ENCODE data around the gene KLHDC4. TPM values are rescaled to one million over a fixed set of nuclear protein-coding genes. Genes with fewer than 3 reads are reported as not detected.

KLHDC4 gene
- total RNA-seq, 1 donor from 2014 or later = 43.4 TPM

DNA sequence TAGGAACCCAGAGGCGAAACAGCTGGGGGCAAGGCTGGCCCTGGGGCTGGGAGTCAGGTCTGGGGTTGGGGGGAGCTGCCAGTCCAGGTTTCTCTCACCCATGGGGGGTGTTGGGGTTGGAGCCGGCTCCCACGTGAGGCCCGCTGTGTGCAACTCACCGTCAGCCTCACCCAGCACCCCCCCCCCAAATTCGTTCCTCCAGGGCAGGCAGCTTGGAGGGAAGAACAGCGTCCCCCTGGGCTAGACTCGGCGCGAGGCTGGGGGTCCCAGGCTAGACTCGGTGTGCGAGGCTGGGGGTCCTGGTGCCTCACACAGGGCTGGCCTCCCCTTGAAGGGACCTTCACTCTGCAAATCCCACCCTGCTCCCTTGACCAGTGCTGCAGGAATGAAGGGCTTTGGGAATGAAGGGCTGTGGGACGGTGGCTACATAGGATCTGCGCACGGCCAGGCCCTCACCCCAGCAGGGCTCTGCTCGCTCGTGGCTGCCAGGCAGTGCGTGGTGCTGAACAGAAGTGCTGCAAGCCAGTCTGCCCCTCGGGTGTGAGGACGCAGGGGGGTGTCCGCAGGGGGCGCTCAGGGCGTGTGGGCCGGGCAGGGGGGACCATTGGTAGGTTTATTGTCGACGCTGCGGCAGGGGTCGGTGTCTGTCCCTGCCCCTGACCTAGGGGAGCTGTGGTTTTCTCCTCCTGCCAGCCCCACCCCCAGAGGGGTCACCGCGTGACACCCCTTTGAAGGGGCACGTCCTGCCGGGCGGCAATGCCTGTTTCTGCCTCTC, 74.7 kb downstream of the KLHDC4 start:
- DNase-seq (ENCODE audit: low spot score) = no peak
- H3K4me1 Mint-ChIP-seq (ENCODE audit: unreplicated experiment) = no peaks in the 10 kb centered on the region
- H3K27ac Mint-ChIP-seq (ENCODE audit: unreplicated experiment) = no peak overlapping the region
- no peaks in the 10 kb centered on the region for H3K36me3 Mint-ChIP-seq (ENCODE audit: low read depth, unreplicated experiment)
- TF ChIP-seq, protein P1, sequence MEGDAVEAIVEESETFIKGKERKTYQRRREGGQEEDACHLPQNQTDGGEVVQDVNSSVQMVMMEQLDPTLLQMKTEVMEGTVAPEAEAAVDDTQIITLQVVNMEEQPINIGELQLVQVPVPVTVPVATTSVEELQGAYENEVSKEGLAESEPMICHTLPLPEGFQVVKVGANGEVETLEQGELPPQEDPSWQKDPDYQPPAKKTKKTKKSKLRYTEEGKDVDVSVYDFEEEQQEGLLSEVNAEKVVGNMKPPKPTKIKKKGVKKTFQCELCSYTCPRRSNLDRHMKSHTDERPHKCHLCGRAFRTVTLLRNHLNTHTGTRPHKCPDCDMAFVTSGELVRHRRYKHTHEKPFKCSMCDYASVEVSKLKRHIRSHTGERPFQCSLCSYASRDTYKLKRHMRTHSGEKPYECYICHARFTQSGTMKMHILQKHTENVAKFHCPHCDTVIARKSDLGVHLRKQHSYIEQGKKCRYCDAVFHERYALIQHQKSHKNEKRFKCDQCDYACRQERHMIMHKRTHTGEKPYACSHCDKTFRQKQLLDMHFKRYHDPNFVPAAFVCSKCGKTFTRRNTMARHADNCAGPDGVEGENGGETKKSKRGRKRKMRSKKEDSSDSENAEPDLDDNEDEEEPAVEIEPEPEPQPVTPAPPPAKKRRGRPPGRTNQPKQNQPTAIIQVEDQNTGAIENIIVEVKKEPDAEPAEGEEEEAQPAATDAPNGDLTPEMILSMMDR (IDR thresholded peaks at IDR 0.05; ENCODE audit: unreplicated experiment) = no peak
- no peak overlapping the region for H3K4me3 Mint-ChIP-seq (ENCODE audit: unreplicated experiment)
- peaks cover 8% of the 10 kb centered on the region for H3K27me3 Mint-ChIP-seq (ENCODE audit: unreplicated experiment)
- H3K9me3 Mint-ChIP-seq (ENCODE audit: unreplicated experiment) = no peaks in the 10 kb centered on the region

DNA sequence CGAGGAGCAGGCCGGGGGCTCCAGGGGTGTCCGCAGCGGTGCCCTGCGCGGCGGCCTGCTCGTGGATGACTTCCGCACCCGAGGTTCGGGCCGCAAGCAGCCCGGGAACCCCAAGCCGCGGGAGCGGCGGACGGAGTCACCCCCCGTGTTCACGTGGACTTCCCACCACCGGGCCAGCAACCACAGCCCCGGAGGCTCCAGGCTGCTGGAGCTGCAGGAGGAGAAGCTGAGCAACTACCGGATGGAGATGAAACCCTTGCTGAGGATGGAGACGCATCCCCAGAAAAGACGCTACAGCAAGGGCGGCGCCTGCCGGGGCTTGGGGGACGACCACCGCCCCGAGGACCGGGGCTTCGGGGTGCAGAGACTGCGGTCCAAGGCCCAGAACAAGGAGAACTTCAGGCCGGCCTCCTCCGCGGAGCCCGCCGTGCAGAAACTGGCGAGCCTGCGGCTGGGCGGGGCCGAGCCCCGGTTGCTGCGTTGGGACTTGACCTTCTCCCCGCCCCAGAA, 75.8 kb downstream of the KLHDC4 start:
- Mint-ChIP-seq H3K27me3 (ENCODE audit: unreplicated experiment) (peaks cover 8% of the 10 kb centered on the region), H3K27ac (ENCODE audit: unreplicated experiment) (no peak overlapping the region), H3K9me3 (ENCODE audit: unreplicated experiment) (no peaks in the 10 kb centered on the region), H3K4me1 (ENCODE audit: unreplicated experiment) (no peaks in the 10 kb centered on the region), H3K4me3 (ENCODE audit: unreplicated experiment) (no peak overlapping the region), H3K36me3 (ENCODE audit: low read depth, unreplicated experiment) (no peaks in the 10 kb centered on the region)
- no peak for DNase-seq (ENCODE audit: low spot score)
- TF ChIP-seq, protein P1 (IDR thresholded peaks at IDR 0.05; ENCODE audit: unreplicated experiment) = no peak

GRCh38 chr16:87688876-87689815, 76.6 kb downstream of the KLHDC4 start:
- Mint-ChIP-seq H3K9me3 (ENCODE audit: unreplicated experiment) (no peaks in the 10 kb centered on the region), H3K27me3 (ENCODE audit: unreplicated experiment) (peaks cover 8% of the 10 kb centered on the region), H3K36me3 (ENCODE audit: low read depth, unreplicated experiment) (no peaks in the 10 kb centered on the region), H3K27ac (ENCODE audit: unreplicated experiment) (no peak overlapping the region), H3K4me1 (ENCODE audit: unreplicated experiment) (no peaks in the 10 kb centered on the region), H3K4me3 (ENCODE audit: unreplicated experiment) (no peak overlapping the region)
- TF ChIP-seq, protein P1 (IDR thresholded peaks at IDR 0.05; ENCODE audit: unreplicated experiment) = no peak
- no peak for DNase-seq (ENCODE audit: low spot score)

GRCh38 chr16:87687998-87688529, 77.7 kb downstream of the KLHDC4 start:
- no peak overlapping the region for H3K27ac Mint-ChIP-seq (ENCODE audit: unreplicated experiment)
- no peak overlapping the region for H3K4me3 Mint-ChIP-seq (ENCODE audit: unreplicated experiment)
- no peaks in the 10 kb centered on the region for H3K36me3 Mint-ChIP-seq (ENCODE audit: low read depth, unreplicated experiment)
- no peaks in the 10 kb centered on the region for H3K9me3 Mint-ChIP-seq (ENCODE audit: unreplicated experiment)
- H3K4me1 Mint-ChIP-seq (ENCODE audit: unreplicated experiment) = no peaks in the 10 kb centered on the region
- no peak for DNase-seq (ENCODE audit: low spot score)
- H3K27me3 Mint-ChIP-seq (ENCODE audit: unreplicated experiment) = peaks cover 8% of the 10 kb centered on the region
- TF ChIP-seq, protein P1 (IDR thresholded peaks at IDR 0.05; ENCODE audit: unreplicated experiment) = no peak
